Neural cell (in vitro differentiated cells): ENCODE data around the gene ARHGAP25.

Experiments used
- EZH2 ChIP-seq: fragments of 200-600, 300-800 bp; shearing (Covaris generic), sonication (generic); IDR thresholded peaks from 2 replicates; pipeline ENCODE4 v1.6.1; 2014; ENCODE audit warnings: antibody characterized with exemption, low read length, borderline replicate concordance, mild to moderate bottlenecking; ENCODE audit not compliant: insufficient read depth, poor library complexity, severe bottlenecking
- MXI1 ChIP-seq: fragments of 450-650 bp; conservative IDR thresholded peaks from 2 replicates; pipeline ENCODE4 v1.6.1; 2014; ENCODE audit warnings: antibody characterized with exemption, mild to moderate bottlenecking; ENCODE audit not compliant: poor library complexity, severe bottlenecking
- POLR2AphosphoS5 ChIP-seq: IDR thresholded peaks from 2 replicates; pipeline ENCODE4 v1.6.1; 2012
- RAD21 ChIP-seq: fragments of 450-650 bp; conservative IDR thresholded peaks from 2 replicates; pipeline ENCODE4 v1.6.1; 2014; ENCODE audit warnings: antibody characterized with exemption, mild to moderate bottlenecking, moderate library complexity
- TAF1 ChIP-seq: IDR thresholded peaks from 2 replicates; pipeline ENCODE4 v1.6.1; 2012; ENCODE audit warnings: low read depth
- TF ChIP-seq, protein P1 (sequence below): fragments of 450-650 bp; IDR thresholded peaks from 2 replicates; pipeline ENCODE4 v1.5.1; 2014; ENCODE audit warnings: antibody characterized with exemption, mild to moderate bottlenecking, moderate library complexity; ENCODE audit not compliant: poor library complexity, severe bottlenecking
- TF ChIP-seq, protein P2 (sequence below): IDR thresholded peaks from 2 replicates; pipeline ENCODE4 v1.6.1; 2012; ENCODE audit warnings: borderline replicate concordance

DNA sequence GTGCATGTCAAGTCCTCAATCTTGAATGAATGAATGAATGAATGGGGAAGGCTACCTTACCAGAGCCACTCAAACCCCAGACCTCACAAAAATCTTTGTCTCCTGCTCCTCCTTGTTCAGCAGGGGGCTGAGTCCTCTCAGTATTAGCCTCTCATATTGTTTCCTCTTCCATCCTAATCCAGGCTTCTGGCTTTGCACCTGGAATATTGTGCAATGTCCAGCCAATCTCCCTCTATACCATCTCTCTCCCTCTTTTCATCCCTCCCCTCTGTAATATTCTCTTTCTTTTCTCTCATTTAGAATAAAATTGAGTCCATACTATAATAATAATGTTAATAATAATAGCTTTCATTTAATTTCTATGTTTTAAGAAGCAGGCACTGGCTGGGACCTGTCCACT is 34.3 kb downstream of the ARHGAP25 start:
- no peak for TF ChIP-seq POLR2AphosphoS5
- TF ChIP-seq, protein P1, sequence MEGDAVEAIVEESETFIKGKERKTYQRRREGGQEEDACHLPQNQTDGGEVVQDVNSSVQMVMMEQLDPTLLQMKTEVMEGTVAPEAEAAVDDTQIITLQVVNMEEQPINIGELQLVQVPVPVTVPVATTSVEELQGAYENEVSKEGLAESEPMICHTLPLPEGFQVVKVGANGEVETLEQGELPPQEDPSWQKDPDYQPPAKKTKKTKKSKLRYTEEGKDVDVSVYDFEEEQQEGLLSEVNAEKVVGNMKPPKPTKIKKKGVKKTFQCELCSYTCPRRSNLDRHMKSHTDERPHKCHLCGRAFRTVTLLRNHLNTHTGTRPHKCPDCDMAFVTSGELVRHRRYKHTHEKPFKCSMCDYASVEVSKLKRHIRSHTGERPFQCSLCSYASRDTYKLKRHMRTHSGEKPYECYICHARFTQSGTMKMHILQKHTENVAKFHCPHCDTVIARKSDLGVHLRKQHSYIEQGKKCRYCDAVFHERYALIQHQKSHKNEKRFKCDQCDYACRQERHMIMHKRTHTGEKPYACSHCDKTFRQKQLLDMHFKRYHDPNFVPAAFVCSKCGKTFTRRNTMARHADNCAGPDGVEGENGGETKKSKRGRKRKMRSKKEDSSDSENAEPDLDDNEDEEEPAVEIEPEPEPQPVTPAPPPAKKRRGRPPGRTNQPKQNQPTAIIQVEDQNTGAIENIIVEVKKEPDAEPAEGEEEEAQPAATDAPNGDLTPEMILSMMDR, result no peak
- TF ChIP-seq RAD21, result no peak
- TF ChIP-seq, protein P2, sequence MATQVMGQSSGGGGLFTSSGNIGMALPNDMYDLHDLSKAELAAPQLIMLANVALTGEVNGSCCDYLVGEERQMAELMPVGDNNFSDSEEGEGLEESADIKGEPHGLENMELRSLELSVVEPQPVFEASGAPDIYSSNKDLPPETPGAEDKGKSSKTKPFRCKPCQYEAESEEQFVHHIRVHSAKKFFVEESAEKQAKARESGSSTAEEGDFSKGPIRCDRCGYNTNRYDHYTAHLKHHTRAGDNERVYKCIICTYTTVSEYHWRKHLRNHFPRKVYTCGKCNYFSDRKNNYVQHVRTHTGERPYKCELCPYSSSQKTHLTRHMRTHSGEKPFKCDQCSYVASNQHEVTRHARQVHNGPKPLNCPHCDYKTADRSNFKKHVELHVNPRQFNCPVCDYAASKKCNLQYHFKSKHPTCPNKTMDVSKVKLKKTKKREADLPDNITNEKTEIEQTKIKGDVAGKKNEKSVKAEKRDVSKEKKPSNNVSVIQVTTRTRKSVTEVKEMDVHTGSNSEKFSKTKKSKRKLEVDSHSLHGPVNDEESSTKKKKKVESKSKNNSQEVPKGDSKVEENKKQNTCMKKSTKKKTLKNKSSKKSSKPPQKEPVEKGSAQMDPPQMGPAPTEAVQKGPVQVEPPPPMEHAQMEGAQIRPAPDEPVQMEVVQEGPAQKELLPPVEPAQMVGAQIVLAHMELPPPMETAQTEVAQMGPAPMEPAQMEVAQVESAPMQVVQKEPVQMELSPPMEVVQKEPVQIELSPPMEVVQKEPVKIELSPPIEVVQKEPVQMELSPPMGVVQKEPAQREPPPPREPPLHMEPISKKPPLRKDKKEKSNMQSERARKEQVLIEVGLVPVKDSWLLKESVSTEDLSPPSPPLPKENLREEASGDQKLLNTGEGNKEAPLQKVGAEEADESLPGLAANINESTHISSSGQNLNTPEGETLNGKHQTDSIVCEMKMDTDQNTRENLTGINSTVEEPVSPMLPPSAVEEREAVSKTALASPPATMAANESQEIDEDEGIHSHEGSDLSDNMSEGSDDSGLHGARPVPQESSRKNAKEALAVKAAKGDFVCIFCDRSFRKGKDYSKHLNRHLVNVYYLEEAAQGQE, result no peak
- no peak for TF ChIP-seq TAF1
- TF ChIP-seq MXI1, result no peak
- no peak for TF ChIP-seq EZH2
